Memory B cell (primary cell): ENCODE data around the gene TCTN3.
"Not testable (repeated sequence)": the region's sequence is repeated elsewhere in the genome, so short reads cannot be mapped to it uniquely, and the experiment has no call there.

Experiments used
- ATAC-seq: fragments of 150-1000 bp; cut with Tn5 transposase; 2 replicates; pipeline ENCODE4 v1.10.0; 2021; ENCODE audit warnings: low read depth, mild to moderate bottlenecking, moderate library complexity
- DNase-seq, 2 donors: peaks; one replicate each; pipeline ENCODE4 v3.0.0; 2022; ENCODE audit warnings: low spot score in 2 of 2
- H3K27ac Mint-ChIP-seq: one replicate; pipeline ENCODE4 v1.8.0; 2022; ENCODE audit warnings: mild to moderate bottlenecking, moderate library complexity, mixed read lengths
- H3K27me3 Mint-ChIP-seq: one replicate; pipeline ENCODE4 v1.8.0; 2022; ENCODE audit warnings: mixed read lengths
- H3K36me3 Mint-ChIP-seq: one replicate; pipeline ENCODE4 v1.8.0; 2022; ENCODE audit warnings: mild to moderate bottlenecking, mixed read lengths
- H3K4me1 Mint-ChIP-seq: one replicate; pipeline ENCODE4 v1.8.0; 2022; ENCODE audit warnings: mixed read lengths
- H3K4me3 Mint-ChIP-seq: one replicate; pipeline ENCODE4 v1.8.0; 2022; ENCODE audit warnings: mild to moderate bottlenecking, moderate library complexity, mixed read lengths
- H3K9me3 Mint-ChIP-seq: one replicate; pipeline ENCODE4 v1.8.0; 2022; ENCODE audit warnings: mixed read lengths

The TCTN3 gene

GRCh38 chr10:95635319-95635733, 58.4 kb downstream of the TCTN3 start:
- Mint-ChIP-seq H3K9me3 (no peaks in the 10 kb centered on the region), H3K4me3 (no peak overlapping the region), H3K27ac (peak overlapping the region; percentile 32), H3K4me1 (no peaks in the 10 kb centered on the region), H3K36me3 (peaks cover 40% of the 10 kb centered on the region), H3K27me3 (no peaks in the 10 kb centered on the region)
- no peak for ATAC-seq
- DNase-seq = no peak

DNA sequence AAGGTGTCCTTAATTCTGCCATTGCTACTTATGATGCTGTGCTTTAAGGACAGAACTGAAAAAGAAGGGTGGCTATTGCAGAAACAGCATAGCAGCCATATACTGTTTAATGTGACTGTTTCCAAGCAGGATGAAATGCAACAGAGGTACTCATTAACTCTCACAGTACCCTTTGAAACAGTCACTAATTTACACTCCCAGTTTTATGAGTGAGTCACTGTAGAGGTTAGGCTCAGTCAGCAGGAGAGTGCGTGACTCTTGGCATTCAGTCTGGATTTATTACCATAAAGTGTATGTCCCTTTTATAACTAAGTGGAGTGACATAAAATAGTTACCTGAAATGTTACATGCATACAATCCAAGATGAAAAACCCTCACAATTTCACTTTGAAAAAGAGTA, 64.9 kb downstream of the TCTN3 start:
- H3K27ac Mint-ChIP-seq = no peak overlapping the region
- H3K27me3 Mint-ChIP-seq = no peaks in the 10 kb centered on the region
- H3K4me1 Mint-ChIP-seq = no peaks in the 10 kb centered on the region
- H3K9me3 Mint-ChIP-seq = no peaks in the 10 kb centered on the region
- DNase-seq = no peak
- H3K4me3 Mint-ChIP-seq = no peak overlapping the region
- ATAC-seq = no peak
- peaks cover 41% of the 10 kb centered on the region for H3K36me3 Mint-ChIP-seq

- Mint-ChIP-seq H3K9me3 (no peaks in the 10 kb centered on the region), H3K27me3 (no peaks in the 10 kb centered on the region), H3K4me3 (no peak overlapping the region), H3K27ac (no peak overlapping the region), H3K4me1 (no peaks in the 10 kb centered on the region), H3K36me3 (peaks cover 27% of the 10 kb centered on the region)
- ATAC-seq (no peak), DNase-seq (no peak)
These were observed 67.2 kb downstream of the TCTN3 start for GRCh38 chr10:95626500-95626899.

GRCh38 chr10:95620415-95620814, 73.3 kb downstream of the TCTN3 start:
- H3K4me1 Mint-ChIP-seq, H3K9me3 Mint-ChIP-seq: not testable (repeated sequence)

DNA sequence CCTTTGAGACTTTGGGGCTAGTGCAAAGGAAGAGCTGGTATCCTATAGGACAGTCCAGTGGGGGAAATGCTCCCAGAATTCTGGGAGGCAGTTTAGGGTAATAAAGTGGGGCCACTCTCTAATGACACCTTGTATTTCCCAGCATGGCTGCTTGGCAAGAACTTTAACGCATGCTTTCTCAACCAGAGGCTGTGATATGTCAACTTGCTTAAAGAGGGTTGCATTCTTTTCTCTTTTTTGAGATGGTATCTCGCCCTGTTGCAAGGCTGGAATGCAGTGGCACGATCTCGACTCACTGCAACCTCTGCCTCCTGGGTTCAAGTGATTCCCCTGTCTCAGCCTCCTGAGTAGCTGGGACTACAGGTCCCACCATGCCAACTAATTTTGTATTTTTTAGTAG, 75.6 kb downstream of the TCTN3 start:
- Mint-ChIP-seq H3K4me1 (no peaks in the 10 kb centered on the region), H3K4me3 (no peak overlapping the region), H3K27me3 (no peaks in the 10 kb centered on the region), H3K9me3 (no peaks in the 10 kb centered on the region), H3K36me3 (peaks cover 52% of the 10 kb centered on the region), H3K27ac (no peak overlapping the region)
- DNase-seq (no peak), ATAC-seq (no peak)

More at GRCh38 chr10:95620415-95620814, 73.3 kb downstream of the TCTN3 start:
- H3K27me3 Mint-ChIP-seq, DNase-seq, ATAC-seq, H3K4me3 Mint-ChIP-seq, H3K27ac Mint-ChIP-seq: not testable (repeated sequence)
- H3K36me3 Mint-ChIP-seq = peaks cover 33% of the 10 kb centered on the region

DNA sequence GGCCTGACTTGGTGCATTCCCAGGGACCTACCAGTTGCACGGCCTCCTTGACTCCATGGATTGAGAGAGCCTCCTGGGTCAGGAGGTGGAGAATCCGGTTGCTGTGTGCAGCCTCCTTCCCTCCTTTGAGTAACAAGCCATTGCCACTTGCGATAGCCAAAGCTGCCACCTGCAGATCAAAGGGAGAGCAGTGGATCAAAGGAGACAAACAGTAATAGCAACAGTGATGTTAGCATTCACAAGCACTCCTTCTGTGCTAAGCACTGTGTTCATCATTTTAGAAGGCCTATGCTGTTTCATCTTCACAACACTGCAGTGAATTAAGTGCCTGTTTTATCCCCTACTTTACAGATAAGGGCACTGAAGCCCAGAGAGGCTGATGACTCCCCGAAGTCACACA, 77.3 kb downstream of the TCTN3 start:
- Mint-ChIP-seq H3K27me3 (no peaks in the 10 kb centered on the region), H3K4me3 (no peak overlapping the region), H3K27ac (no peak overlapping the region), H3K4me1 (no peaks in the 10 kb centered on the region), H3K9me3 (no peaks in the 10 kb centered on the region), H3K36me3 (peaks cover 53% of the 10 kb centered on the region)
- ATAC-seq = no peak
- no peak for DNase-seq
